DOHH2 (cell line): Measurements from ENCODE around the gene GAS2L1.

Experiments used
- CTCF ChIP-seq: fragments of 200-600 bp; sonication (generic); IDR thresholded peaks from one replicate; pipeline ENCODE4 v1.5.1; 2014; ENCODE audit warnings: antibody characterized with exemption, mild to moderate bottlenecking, low read depth, low read length; ENCODE audit not compliant: poor library complexity, severe bottlenecking
- EZH2phosphoT487 ChIP-seq: fragments of 200-600 bp; sonication (generic); IDR thresholded peaks from 2 replicates; pipeline ENCODE4 v1.6.1; 2017; ENCODE audit warnings: borderline replicate concordance, mild to moderate bottlenecking, antibody characterized with exemption, low read length, moderate library complexity, mixed read lengths

- TF ChIP-seq CTCF (no peak), EZH2phosphoT487 (no peak)
These were observed 25.3 kb downstream of the GAS2L1 start for GRCh38 chr22:29331658-29332300.
